Measurements from ENCODE around the gene OTX2. TPM values are rescaled to one million over a fixed set of nuclear protein-coding genes. Genes with fewer than 3 reads are reported as not detected.

The OTX2 gene
- total RNA-seq, 1 donor from 2014 or later, result 0.27 TPM

- Mint-ChIP-seq H3K27ac (no peak overlapping the region), H3K9me3 (no peaks in the 10 kb centered on the region), H3K4me3 (no peak overlapping the region), H3K36me3 (no peaks in the 10 kb centered on the region), H3K4me1 (peaks cover 10% of the 10 kb centered on the region), H3K27me3 (ENCODE audit: low read depth) (peaks cover 97% of the 10 kb centered on the region)
- TF ChIP-seq CTCF (IDR thresholded peaks at IDR 0.05; ENCODE audit: unreplicated experiment), result no peak
- no peak for DNase-seq (ENCODE audit: low spot score in 2 of 2, unreplicated experiment in 2 of 2)
These were observed 1.5 kb upstream of the OTX2 start for GRCh38 chr14:56811593-56812363.

- DNase-seq (ENCODE audit: low spot score in 2 of 2, unreplicated experiment in 2 of 2), result no peak
- Mint-ChIP-seq H3K27ac (no peak overlapping the region), H3K4me1 (peaks cover 8% of the 10 kb centered on the region), H3K36me3 (no peaks in the 10 kb centered on the region), H3K9me3 (no peaks in the 10 kb centered on the region), H3K4me3 (no peak overlapping the region), H3K27me3 (ENCODE audit: low read depth) (peaks cover 97% of the 10 kb centered on the region)
- no peak for TF ChIP-seq CTCF (IDR thresholded peaks at IDR 0.05; ENCODE audit: unreplicated experiment)
These were observed 735 bp upstream of the OTX2 start for GRCh38 chr14:56810836-56811592.

- Mint-ChIP-seq H3K36me3 (no peaks in the 10 kb centered on the region), H3K9me3 (no peaks in the 10 kb centered on the region), H3K27ac (no peak overlapping the region), H3K4me1 (peaks cover 8% of the 10 kb centered on the region), H3K27me3 (ENCODE audit: low read depth) (peaks cover 97% of the 10 kb centered on the region), H3K4me3 (no peak overlapping the region)
- no peak for DNase-seq (ENCODE audit: low spot score in 2 of 2, unreplicated experiment in 2 of 2)
- TF ChIP-seq CTCF (IDR thresholded peaks at IDR 0.05; ENCODE audit: unreplicated experiment), result no peak
These were observed 771 bp downstream of the OTX2 start for GRCh38 chr14:56809270-56810146.

GRCh38 chr14:56808383-56809269 lies 1.7 kb downstream of the OTX2 start:
- Mint-ChIP-seq H3K27ac (no peak overlapping the region), H3K9me3 (no peaks in the 10 kb centered on the region), H3K36me3 (no peaks in the 10 kb centered on the region), H3K27me3 (ENCODE audit: low read depth) (peaks cover 97% of the 10 kb centered on the region), H3K4me3 (peak overlapping the region; percentile 23), H3K4me1 (peaks cover 8% of the 10 kb centered on the region)
- no peak for TF ChIP-seq CTCF (IDR thresholded peaks at IDR 0.05; ENCODE audit: unreplicated experiment)
- peak in 1 of 2 experiments; percentile 42 for DNase-seq (ENCODE audit: low spot score in 2 of 2, unreplicated experiment in 2 of 2)

- Mint-ChIP-seq H3K9me3 (no peaks in the 10 kb centered on the region), H3K4me3 (peak overlapping the region; percentile 23), H3K4me1 (peaks cover 8% of the 10 kb centered on the region), H3K27ac (no peak overlapping the region), H3K27me3 (ENCODE audit: low read depth) (peaks cover 97% of the 10 kb centered on the region), H3K36me3 (no peaks in the 10 kb centered on the region)
- DNase-seq (ENCODE audit: low spot score in 2 of 2, unreplicated experiment in 2 of 2), result no peak
- TF ChIP-seq CTCF (IDR thresholded peaks at IDR 0.05; ENCODE audit: unreplicated experiment), result no peak
These were observed 2.2 kb downstream of the OTX2 start for GRCh38 chr14:56808110-56808382.
